Neural cell (in vitro differentiated cells): ENCODE results near the gene CD300LG. TPM values are rescaled to one million over a fixed set of nuclear protein-coding genes. Genes with fewer than 3 reads are reported as not detected.

Experiments used
- H2AFZ ChIP-seq: fragments of 200-600, 300-800 bp; sonication (generic), shearing (Covaris generic); 2 replicates; pipeline ENCODE4 v1.6.0; 2014; ENCODE audit warnings: low read depth, mild to moderate bottlenecking, antibody characterized with exemption, low read length, moderate library complexity
- H3F3A ChIP-seq: fragments of 200-600 bp; shearing (Covaris generic); 2 replicates; pipeline ENCODE4 v1.6.1; 2016; ENCODE audit warnings: mild to moderate bottlenecking, moderate library complexity, mixed read lengths, antibody characterized with exemption, low read length; ENCODE audit not compliant: insufficient read depth, poor library complexity, severe bottlenecking
- H3K27ac ChIP-seq: fragments of 200-600, 300-800 bp; sonication (generic), shearing (Covaris generic); 2 replicates; pipeline ENCODE4 v1.5.1; 2014; ENCODE audit warnings: mild to moderate bottlenecking, low read length, moderate library complexity
- H3K27me3 ChIP-seq: fragments of 300-800, 200-600 bp; sonication (generic), shearing (Covaris generic); 2 replicates; pipeline ENCODE4 v1.6.0; 2014; ENCODE audit warnings: mild to moderate bottlenecking, low read depth, low read length, moderate library complexity; ENCODE audit not compliant: insufficient read depth
- H3K36me3 ChIP-seq: fragments of 300-800, 200-600 bp; sonication (generic), shearing (Covaris generic); 2 replicates; pipeline ENCODE4 v1.5.1; 2014; ENCODE audit warnings: mild to moderate bottlenecking, antibody characterized with exemption, low read length, moderate library complexity; ENCODE audit not compliant: insufficient read depth
- H3K4me2 ChIP-seq: fragments of 300-800, 200-600 bp; sonication (generic), shearing (Covaris generic); 2 replicates; pipeline ENCODE4 v1.6.0; 2014; ENCODE audit warnings: mild to moderate bottlenecking, low read length
- H3K4me3 ChIP-seq: fragments of 300-800, 200-600 bp; sonication (generic), shearing (Covaris generic); 2 replicates; pipeline ENCODE4 v1.5.1; 2014; ENCODE audit warnings: mild to moderate bottlenecking, low read length, moderate library complexity
- H3K79me2 ChIP-seq: fragments of 200-600 bp; shearing (Covaris generic); replicated peaks from 2 replicates; pipeline ENCODE4 v1.6.0; 2014; ENCODE audit warnings: mild to moderate bottlenecking, low read length, moderate library complexity; ENCODE audit not compliant: insufficient read depth
- H3K9ac ChIP-seq: fragments of 300-800, 200-600 bp; sonication (generic), shearing (Covaris generic); 2 replicates; pipeline ENCODE4 v1.6.1; 2016; ENCODE audit warnings: mild to moderate bottlenecking, low read length, mixed read lengths
- H3K9me2 ChIP-seq: fragments of 200-600 bp; shearing (Covaris generic); 2 replicates; pipeline ENCODE4 v1.6.1; 2016; ENCODE audit warnings: mild to moderate bottlenecking, low read length, mixed read lengths; ENCODE audit not compliant: insufficient read depth
- H3K9me3 ChIP-seq: fragments of 200-600, 300-800 bp; sonication (generic), shearing (Covaris generic); 2 replicates; pipeline ENCODE4 v1.6.1; 2016; ENCODE audit warnings: mild to moderate bottlenecking, mixed run types, low read length, moderate library complexity, mixed read lengths
- H4K20me1 ChIP-seq: fragments of 200-600 bp; shearing (Covaris generic); 2 replicates; pipeline ENCODE4 v1.6.1; 2016; ENCODE audit warnings: mild to moderate bottlenecking, mixed run types; ENCODE audit not compliant: insufficient read depth
- CTCF ChIP-seq: fragments of 450-650 bp; IDR thresholded peaks from 2 replicates; pipeline ENCODE4 v1.5.1; 2014; ENCODE audit warnings: antibody characterized with exemption, mild to moderate bottlenecking, moderate library complexity; ENCODE audit not compliant: poor library complexity, severe bottlenecking
- EP300 ChIP-seq: fragments of 450-650 bp; conservative IDR thresholded peaks from 2 replicates; pipeline ENCODE4 v1.6.1; 2014; ENCODE audit warnings: antibody characterized with exemption, mild to moderate bottlenecking, moderate library complexity; ENCODE audit not compliant: poor library complexity, severe bottlenecking
- EZH2 ChIP-seq: fragments of 200-600, 300-800 bp; shearing (Covaris generic), sonication (generic); IDR thresholded peaks from 2 replicates; pipeline ENCODE4 v1.6.1; 2014; ENCODE audit warnings: antibody characterized with exemption, low read length, borderline replicate concordance, mild to moderate bottlenecking; ENCODE audit not compliant: insufficient read depth, poor library complexity, severe bottlenecking
- MXI1 ChIP-seq: fragments of 450-650 bp; conservative IDR thresholded peaks from 2 replicates; pipeline ENCODE4 v1.6.1; 2014; ENCODE audit warnings: antibody characterized with exemption, mild to moderate bottlenecking; ENCODE audit not compliant: poor library complexity, severe bottlenecking
- POLR2AphosphoS5 ChIP-seq: IDR thresholded peaks from 2 replicates; pipeline ENCODE4 v1.6.1; 2012
- RAD21 ChIP-seq: fragments of 450-650 bp; conservative IDR thresholded peaks from 2 replicates; pipeline ENCODE4 v1.6.1; 2014; ENCODE audit warnings: antibody characterized with exemption, mild to moderate bottlenecking, moderate library complexity
- REST ChIP-seq: IDR thresholded peaks from 2 replicates; pipeline ENCODE4 v1.6.1; 2012; ENCODE audit warnings: borderline replicate concordance
- SMC3 ChIP-seq: fragments of 450-650 bp; conservative IDR thresholded peaks from 2 replicates; pipeline ENCODE4 v1.6.1; 2014; ENCODE audit warnings: antibody characterized with exemption, mild to moderate bottlenecking, moderate library complexity; ENCODE audit not compliant: poor library complexity
- TAF1 ChIP-seq: IDR thresholded peaks from 2 replicates; pipeline ENCODE4 v1.6.1; 2012; ENCODE audit warnings: low read depth
- polyA plus RNA-seq: library from polyadenylated mRNA; depleted of rRNA; stranded (reverse); fragments of >200 nt; gene quantifications from 2 replicates; pipeline ENCODE4 v1.2.3, GENCODE V29; 2014

Gene CD300LG
- polyA plus RNA-seq, 1 donor from 2014 or later, result not detected

GRCh38 chr17:43822570-43823190 is 24.3 kb upstream of the CD300LG start:
- no peaks in the 10 kb centered on the region for H3K36me3 ChIP-seq
- H3K27ac ChIP-seq, result no peak overlapping the region
- no peaks in the 10 kb centered on the region for H3K9me2 ChIP-seq
- H3F3A ChIP-seq, result no peaks in the 10 kb centered on the region
- H4K20me1 ChIP-seq, result no peaks in the 10 kb centered on the region
- no peak overlapping the region for H2AFZ ChIP-seq
- no peak overlapping the region for H3K9ac ChIP-seq
- H3K27me3 ChIP-seq, result no peaks in the 10 kb centered on the region
- no peaks in the 10 kb centered on the region for H3K9me3 ChIP-seq
- H3K4me2 ChIP-seq, result no peak overlapping the region
- no peaks in the 10 kb centered on the region for H3K79me2 ChIP-seq
- H3K4me3 ChIP-seq, result no peak overlapping the region
- TF ChIP-seq REST, result no peak
- TF ChIP-seq TAF1, result no peak
- TF ChIP-seq EZH2, result no peak
- no peak for TF ChIP-seq MXI1
- no peak for TF ChIP-seq EP300
- TF ChIP-seq RAD21, result no peak
- no peak for TF ChIP-seq POLR2AphosphoS5
- TF ChIP-seq CTCF, result no peak
- TF ChIP-seq SMC3, result no peak

GRCh38 chr17:43823350-43824084 is 23.5 kb upstream of the CD300LG start:
- no peaks in the 10 kb centered on the region for H3K36me3 ChIP-seq

More at GRCh38 chr17:43823350-43824084, 23.5 kb upstream of the CD300LG start:
- H3K9me3 ChIP-seq, result no peaks in the 10 kb centered on the region
- no peak for TF ChIP-seq MXI1
- no peak for TF ChIP-seq SMC3
- no peak for TF ChIP-seq REST
- TF ChIP-seq POLR2AphosphoS5, result no peak
- TF ChIP-seq EZH2, result no peak
- no peak overlapping the region for H3K9ac ChIP-seq
- no peak overlapping the region for H3K4me3 ChIP-seq
- no peaks in the 10 kb centered on the region for H3K9me2 ChIP-seq
- H3K27me3 ChIP-seq, result no peaks in the 10 kb centered on the region
- H4K20me1 ChIP-seq, result no peaks in the 10 kb centered on the region
- H3K79me2 ChIP-seq, result no peaks in the 10 kb centered on the region
- no peak overlapping the region for H3K4me2 ChIP-seq
- H3K27ac ChIP-seq, result no peak overlapping the region
- H2AFZ ChIP-seq, result no peak overlapping the region
- no peaks in the 10 kb centered on the region for H3F3A ChIP-seq
